ENCODE measurements around the gene TTLL6.

GRCh38 chr17:48751172-48751571 lies 65.9 kb downstream of the TTLL6 start:
- TF ChIP-seq CTCF (conservative IDR thresholded peaks at IDR 0.05; ENCODE audit: low read depth, low read length) (no peak), EZH2phosphoT487 (IDR thresholded peaks at IDR 0.05; ENCODE audit: borderline replicate concordance, low read length) (no peak)
